HUES64 (cell line): ENCODE data around the gene CIDEC.
"Not testable (repeated sequence)": the region's sequence is repeated elsewhere in the genome, so short reads cannot be mapped to it uniquely, and the experiment has no call there.

ENCODE experiments used
- H3K27ac ChIP-seq: 2 replicates; pipeline ENCODE4 v1.7.0; 2013; ENCODE audit warnings: low read depth, low read length, inconsistent platforms
- H3K27me3 ChIP-seq: 2 replicates; pipeline ENCODE4 v1.6.1; 2013; ENCODE audit warnings: mild to moderate bottlenecking, low read length; ENCODE audit not compliant: insufficient read depth
- H3K36me3 ChIP-seq: 2 replicates; pipeline ENCODE4 v1.6.1; 2013; ENCODE audit warnings: mild to moderate bottlenecking, low read length; ENCODE audit not compliant: insufficient read depth
- H3K4me1 ChIP-seq: 2 replicates; pipeline ENCODE4 v1.6.1; 2013; ENCODE audit warnings: mild to moderate bottlenecking, low read length, moderate library complexity; ENCODE audit not compliant: insufficient read depth
- H3K4me3 ChIP-seq: 2 replicates; pipeline ENCODE4 v1.5.1; 2013; ENCODE audit warnings: mild to moderate bottlenecking, low read length, moderate library complexity
- H3K9ac ChIP-seq: 2 replicates; pipeline ENCODE4 v1.6.1; 2013; ENCODE audit warnings: mild to moderate bottlenecking, low read depth, low read length
- H3K9me3 ChIP-seq: 2 replicates; pipeline ENCODE4 v1.6.1; 2013; ENCODE audit warnings: low read depth, low read length; ENCODE audit not compliant: insufficient read depth
- WGBS: fragments of 150-250, 120-280 bp; methylation state at CpG from one replicate; pipeline ENCODE4 v1.1.7; 2013; ENCODE audit warnings: missing lambda C conversion rate; 5-methylcytosine and 5-hydroxymethylcytosine counted together

The CIDEC gene

GRCh38 chr3:9888540-9888939 lies 8.5 kb upstream of the CIDEC start:
- H3K27me3 ChIP-seq = no peaks in the 10 kb centered on the region
- no peak overlapping the region for H3K4me3 ChIP-seq
- H3K9me3 ChIP-seq = no peaks in the 10 kb centered on the region
- no peaks in the 10 kb centered on the region for H3K4me1 ChIP-seq
- H3K36me3 ChIP-seq = peaks cover 13% of the 10 kb centered on the region
- no peak overlapping the region for H3K9ac ChIP-seq
- no peak overlapping the region for H3K27ac ChIP-seq
- 91% methylated on average over 3 of the region's 3 CpGs for WGBS

- WGBS = 90% methylated on average over 5 of the region's 5 CpGs
- no peaks in the 10 kb centered on the region for H3K27me3 ChIP-seq
- H3K4me1 ChIP-seq = no peaks in the 10 kb centered on the region
- H3K9ac ChIP-seq = no peak overlapping the region
- H3K27ac ChIP-seq = no peak overlapping the region
- H3K9me3 ChIP-seq = no peaks in the 10 kb centered on the region
- H3K4me3 ChIP-seq = no peak overlapping the region
- H3K36me3 ChIP-seq = peaks cover 3% of the 10 kb centered on the region
These were observed 7.4 kb upstream of the CIDEC start for GRCh38 chr3:9887480-9887879.

DNA sequence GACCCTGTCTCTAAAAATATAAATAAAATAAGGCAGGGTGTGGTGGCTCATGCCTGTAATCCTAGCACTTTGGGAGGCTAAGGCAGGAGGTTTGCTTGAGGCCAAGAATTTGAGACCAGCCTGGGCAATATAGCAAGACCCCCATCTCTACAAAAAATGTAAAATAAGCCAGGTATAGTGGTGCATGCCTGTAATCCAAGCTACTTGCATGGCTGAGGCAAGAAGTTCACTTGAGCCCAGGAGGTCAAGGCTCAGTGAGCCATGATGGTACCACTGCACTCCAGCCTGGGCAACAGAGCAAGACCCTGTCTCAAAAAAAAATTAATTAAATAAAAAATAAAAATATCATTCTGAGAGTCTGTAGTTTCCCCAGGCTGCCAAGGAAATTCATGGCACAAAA lies 6.3 kb upstream of the CIDEC start:
- Histone ChIP-seq H3K4me3 (no peak overlapping the region), H3K27ac (no peak overlapping the region), H3K27me3 (no peaks in the 10 kb centered on the region), H3K9me3 (no peaks in the 10 kb centered on the region), H3K36me3 (no peaks in the 10 kb centered on the region), H3K9ac (no peak overlapping the region), H3K4me1 (no peaks in the 10 kb centered on the region)

DNA sequence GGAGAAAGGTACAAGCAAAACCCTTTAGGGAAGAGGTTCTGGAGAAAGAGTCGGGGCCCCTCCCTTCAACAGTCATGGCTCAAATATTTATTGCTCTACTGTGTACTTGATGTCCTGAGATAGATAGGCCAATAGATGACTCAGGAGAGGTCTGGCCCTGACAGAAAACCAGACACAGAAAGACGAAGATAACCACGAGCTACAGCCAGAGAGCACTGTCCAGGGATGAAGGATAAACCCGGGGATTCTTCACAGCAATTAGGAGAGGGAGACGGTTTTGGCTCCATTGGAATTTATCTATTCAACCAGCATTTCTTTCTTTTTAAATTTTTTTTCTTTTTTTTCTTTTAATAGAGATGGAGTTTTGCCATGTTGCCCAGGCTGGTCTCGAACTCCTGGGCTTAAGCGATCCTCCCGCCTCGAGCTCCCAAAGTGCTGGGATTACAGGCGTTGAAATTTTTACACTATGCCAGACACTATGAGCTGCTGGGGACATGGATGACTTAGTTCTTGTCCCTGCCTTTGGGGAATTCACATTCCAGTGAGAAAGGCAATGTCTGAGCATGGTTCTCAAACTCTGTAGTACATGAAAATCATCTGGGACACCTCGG lies 4.6 kb upstream of the CIDEC start:
- 87% methylated on average over 11 of the region's 11 CpGs for WGBS
- Histone ChIP-seq H3K9ac (no peak overlapping the region), H3K27me3 (no peaks in the 10 kb centered on the region), H3K4me3 (no peak overlapping the region), H3K9me3 (no peaks in the 10 kb centered on the region), H3K36me3 (no peaks in the 10 kb centered on the region), H3K4me1 (no peaks in the 10 kb centered on the region), H3K27ac (no peak overlapping the region)

GRCh38 chr3:9883706-9884554 lies 3.9 kb upstream of the CIDEC start:
- Histone ChIP-seq H3K27ac (no peak overlapping the region), H3K9ac (no peak overlapping the region), H3K4me3 (no peak overlapping the region), H3K4me1 (no peaks in the 10 kb centered on the region), H3K27me3 (no peaks in the 10 kb centered on the region), H3K9me3 (no peaks in the 10 kb centered on the region), H3K36me3 (no peaks in the 10 kb centered on the region)
- WGBS = 86% methylated on average over 7 of the region's 7 CpGs

DNA sequence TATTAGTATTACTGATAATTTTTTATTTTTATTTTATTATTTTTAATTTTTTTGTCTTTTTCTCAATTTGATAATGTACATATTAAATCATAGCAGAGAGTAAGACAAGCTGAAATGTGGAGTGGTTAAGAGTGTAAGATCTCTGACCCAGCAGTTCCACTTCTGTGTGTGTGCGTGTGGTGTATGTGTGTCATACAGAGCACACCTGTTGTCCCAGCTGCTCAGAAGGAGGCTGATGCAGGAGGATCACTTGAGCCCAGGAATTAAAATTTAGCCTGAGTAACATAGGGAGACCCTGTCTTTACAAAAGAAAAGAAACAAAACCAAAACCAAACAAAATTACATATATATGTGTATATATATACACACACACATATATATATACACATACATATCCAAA lies 1.4 kb upstream of the CIDEC start:
- 95% methylated on average over 1 of the region's 1 CpG for WGBS
- no peak overlapping the region for H3K9ac ChIP-seq
- no peaks in the 10 kb centered on the region for H3K27me3 ChIP-seq
- no peaks in the 10 kb centered on the region for H3K9me3 ChIP-seq
- H3K36me3 ChIP-seq = no peaks in the 10 kb centered on the region
- H3K27ac ChIP-seq = no peak overlapping the region
- H3K4me1 ChIP-seq = no peaks in the 10 kb centered on the region
- H3K4me3 ChIP-seq = no peak overlapping the region

DNA sequence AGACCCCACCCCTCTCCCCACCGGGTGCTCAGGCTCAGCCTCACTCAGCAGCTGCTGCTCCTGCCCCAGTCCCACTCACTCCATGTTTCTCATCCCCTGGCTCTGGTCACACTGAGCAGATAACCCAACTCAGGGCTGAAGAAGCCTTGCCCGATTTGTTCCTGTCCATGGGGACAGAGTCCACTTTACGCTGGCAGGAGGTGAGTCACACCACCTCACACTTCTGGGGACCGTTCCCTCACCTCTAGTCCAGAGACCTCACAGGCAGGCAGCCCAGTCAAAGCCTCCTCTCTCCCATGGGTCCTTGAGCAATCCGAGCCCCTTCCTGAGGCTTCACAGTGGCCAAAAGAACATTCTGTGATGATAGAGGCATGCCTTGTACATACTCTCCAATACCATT lies 1.4 kb downstream of the CIDEC start:
- Histone ChIP-seq H3K4me1 (no peaks in the 10 kb centered on the region), H3K36me3 (no peaks in the 10 kb centered on the region)
- WGBS = 89% methylated on average over 5 of the region's 5 CpGs

GRCh38 chr3:9876991-9877390 lies 3.1 kb downstream of the CIDEC start:
- H3K27me3 ChIP-seq = no peaks in the 10 kb centered on the region
- H3K9ac ChIP-seq = no peak overlapping the region
- WGBS = 91% methylated on average over 12 of the region's 12 CpGs
- no peak overlapping the region for H3K4me3 ChIP-seq
- no peak overlapping the region for H3K27ac ChIP-seq
- no peaks in the 10 kb centered on the region for H3K4me1 ChIP-seq
- H3K36me3 ChIP-seq = no peaks in the 10 kb centered on the region
- H3K9me3 ChIP-seq = no peaks in the 10 kb centered on the region

More for the DNA sequence above, 1.4 kb downstream of the CIDEC start:
- Histone ChIP-seq H3K9me3 (no peaks in the 10 kb centered on the region), H3K9ac (no peak overlapping the region), H3K4me3 (no peak overlapping the region), H3K27me3 (no peaks in the 10 kb centered on the region), H3K27ac (no peak overlapping the region)

- not testable (repeated sequence) for H3K9me3 ChIP-seq, H3K4me3 ChIP-seq, H3K27ac ChIP-seq, H3K4me1 ChIP-seq, H3K27me3 ChIP-seq, H3K36me3 ChIP-seq, H3K9ac ChIP-seq
- WGBS = 91% methylated on average over 4 of the region's 4 CpGs
These were observed 3.8 kb downstream of the CIDEC start for GRCh38 chr3:9876255-9876654.

GRCh38 chr3:9875448-9875847 lies 4.6 kb downstream of the CIDEC start:
- Histone ChIP-seq H3K27me3 (no peaks in the 10 kb centered on the region), H3K9ac (no peak overlapping the region), H3K36me3 (no peaks in the 10 kb centered on the region), H3K9me3 (no peaks in the 10 kb centered on the region), H3K4me3 (no peak overlapping the region), H3K4me1 (no peaks in the 10 kb centered on the region), H3K27ac (no peak overlapping the region)

DNA sequence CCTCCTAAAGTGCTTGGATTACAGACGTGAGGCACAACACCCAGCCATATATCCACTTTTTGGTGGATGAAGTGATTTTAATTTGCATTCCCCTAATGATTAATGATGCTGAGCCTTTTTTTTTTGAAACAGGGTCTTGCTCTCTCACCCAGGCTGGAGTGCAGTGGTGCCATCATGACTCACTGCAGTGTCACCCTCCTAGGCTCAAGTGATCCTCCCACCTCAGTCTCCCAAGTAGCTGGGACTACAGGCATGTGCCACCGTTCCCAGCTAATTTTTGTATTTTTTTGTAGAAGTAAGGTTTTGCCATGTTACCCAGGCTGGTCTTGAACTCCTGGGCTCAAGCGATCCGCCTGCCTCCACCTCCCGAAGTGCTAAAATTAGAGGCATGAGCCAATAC lies 8.0 kb downstream of the CIDEC start:
- H3K27me3 ChIP-seq, H3K9me3 ChIP-seq, H3K9ac ChIP-seq, H3K27ac ChIP-seq, H3K4me1 ChIP-seq, H3K4me3 ChIP-seq, H3K36me3 ChIP-seq: not testable (repeated sequence)
- WGBS = 93% methylated on average over 4 of the region's 5 CpGs
